Osteocyte (in vitro differentiated cells): ENCODE results near the gene CDH4. TPM values are rescaled to one million over a fixed set of nuclear protein-coding genes. Genes with fewer than 3 reads are reported as not detected.

Experiments
- DNase-seq: peaks from one replicate; pipeline ENCODE4 v3.0.0; 2021; ENCODE audit warnings: mixed read lengths; ENCODE audit not compliant: unreplicated experiment; ENCODE audit errors: extremely low spot score
- H3K27ac Mint-ChIP-seq: one replicate; pipeline ENCODE4 v1.8.0; 2021; ENCODE audit warnings: mild to moderate bottlenecking, mixed read lengths; ENCODE audit not compliant: unreplicated experiment
- H3K27me3 Mint-ChIP-seq: one replicate; pipeline ENCODE4 v1.8.0; 2021; ENCODE audit warnings: mixed read lengths; ENCODE audit not compliant: unreplicated experiment
- H3K36me3 Mint-ChIP-seq: one replicate; pipeline ENCODE4 v1.8.0; 2021; ENCODE audit warnings: mixed read lengths; ENCODE audit not compliant: unreplicated experiment
- H3K4me1 Mint-ChIP-seq: one replicate; pipeline ENCODE4 v1.8.0; 2021; ENCODE audit warnings: mixed read lengths; ENCODE audit not compliant: unreplicated experiment
- H3K4me3 Mint-ChIP-seq: one replicate; pipeline ENCODE4 v1.8.0; 2021; ENCODE audit warnings: mild to moderate bottlenecking, moderate library complexity, mixed read lengths; ENCODE audit not compliant: unreplicated experiment
- H3K9me3 Mint-ChIP-seq: one replicate; pipeline ENCODE4 v1.8.0; 2021; ENCODE audit warnings: mixed read lengths; ENCODE audit not compliant: unreplicated experiment
- CTCF ChIP-seq: fragments of 200-600 bp; sonication (generic); IDR thresholded peaks from 2 replicates; pipeline ENCODE4 v1.5.0; 2021; ENCODE audit warnings: antibody characterized with exemption, mild to moderate bottlenecking, moderate library complexity
- total RNA-seq: library from RNA; stranded (reverse); gene quantifications from 2 replicates; pipeline ENCODE4 v1.2.1, GENCODE V29; 2021

CDH4 gene
- total RNA-seq, 1 donor from 2014 or later = 1.3 TPM

DNA sequence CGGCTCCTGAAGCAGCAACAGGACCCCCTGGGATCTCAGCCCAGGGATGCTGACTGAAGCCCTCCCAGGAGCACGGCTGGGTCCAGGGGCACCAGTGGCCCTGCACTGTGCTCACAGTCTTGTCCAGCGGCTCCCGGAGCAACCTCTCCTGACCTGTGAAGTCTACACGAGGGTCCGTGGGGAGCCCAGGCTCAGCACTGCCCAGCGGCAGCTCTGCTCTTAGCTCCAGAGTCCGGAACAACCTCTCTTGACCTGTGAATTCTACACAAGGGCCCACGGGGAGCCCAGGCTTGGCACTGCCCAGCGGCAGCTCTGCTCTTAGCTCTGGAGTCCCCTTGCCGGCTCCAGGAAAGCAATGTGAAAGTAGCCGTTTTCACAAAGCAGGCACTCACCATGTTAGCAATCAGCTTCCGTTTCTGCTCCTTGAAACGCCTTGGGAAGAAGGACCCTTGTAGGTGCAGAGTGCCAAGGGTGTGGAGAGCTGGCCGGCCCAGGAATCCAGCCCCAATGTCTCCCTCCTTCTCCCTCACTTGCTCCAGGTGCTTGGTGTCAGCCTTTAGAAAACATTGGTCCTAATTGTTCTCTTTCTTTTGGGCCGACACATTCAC lies 310.9 kb downstream of the CDH4 start:
- H3K9me3 Mint-ChIP-seq = no peaks in the 10 kb centered on the region
- no peak for DNase-seq
- no peak overlapping the region for H3K27ac Mint-ChIP-seq
- H3K4me3 Mint-ChIP-seq = no peak overlapping the region
- no peaks in the 10 kb centered on the region for H3K4me1 Mint-ChIP-seq
- no peaks in the 10 kb centered on the region for H3K27me3 Mint-ChIP-seq
- TF ChIP-seq CTCF = no peak
- H3K36me3 Mint-ChIP-seq = no peaks in the 10 kb centered on the region

- Mint-ChIP-seq H3K27me3 (no peaks in the 10 kb centered on the region), H3K4me1 (no peaks in the 10 kb centered on the region), H3K4me3 (no peak overlapping the region), H3K36me3 (no peaks in the 10 kb centered on the region), H3K9me3 (no peaks in the 10 kb centered on the region), H3K27ac (no peak overlapping the region)
- no peak for DNase-seq
- no peak for TF ChIP-seq CTCF
These were observed 312.6 kb downstream of the CDH4 start for GRCh38 chr20:61564628-61565027.

DNA sequence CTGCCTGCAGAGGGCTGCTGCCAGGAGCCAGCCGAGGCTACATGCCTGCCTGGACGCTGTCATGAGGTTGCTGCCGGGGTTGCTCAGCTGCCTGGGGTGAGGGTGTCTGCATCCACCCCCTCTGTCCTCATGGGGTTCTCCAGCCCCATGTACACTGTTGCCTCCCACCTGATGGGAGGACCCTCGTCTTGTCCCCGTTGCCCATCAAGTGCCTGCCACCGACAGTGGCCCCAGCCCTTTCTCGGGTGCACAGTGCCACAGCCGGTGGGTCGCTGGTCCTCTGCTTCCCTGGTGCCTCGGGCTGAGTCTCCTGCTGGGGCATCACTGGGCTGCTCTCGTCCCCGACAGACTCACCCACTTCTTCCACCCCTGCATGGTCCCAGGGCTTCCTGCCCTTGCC lies 313.7 kb downstream of the CDH4 start:
- H3K9me3 Mint-ChIP-seq = no peaks in the 10 kb centered on the region
- H3K27ac Mint-ChIP-seq = no peak overlapping the region
- H3K4me1 Mint-ChIP-seq = no peaks in the 10 kb centered on the region
- no peaks in the 10 kb centered on the region for H3K36me3 Mint-ChIP-seq
- no peaks in the 10 kb centered on the region for H3K27me3 Mint-ChIP-seq
- H3K4me3 Mint-ChIP-seq = no peak overlapping the region
- TF ChIP-seq CTCF = no peak
- DNase-seq = no peak

GRCh38 chr20:61566691-61567090 lies 314.6 kb downstream of the CDH4 start:
- H3K27ac Mint-ChIP-seq = no peak overlapping the region
- H3K4me3 Mint-ChIP-seq = no peak overlapping the region
- H3K27me3 Mint-ChIP-seq = no peaks in the 10 kb centered on the region
- H3K36me3 Mint-ChIP-seq = no peaks in the 10 kb centered on the region
- no peak for DNase-seq
- no peaks in the 10 kb centered on the region for H3K4me1 Mint-ChIP-seq
- TF ChIP-seq CTCF = no peak
- H3K9me3 Mint-ChIP-seq = no peaks in the 10 kb centered on the region

- no peak for DNase-seq
- Mint-ChIP-seq H3K4me3 (no peak overlapping the region), H3K36me3 (no peaks in the 10 kb centered on the region), H3K27me3 (no peaks in the 10 kb centered on the region), H3K27ac (no peak overlapping the region), H3K9me3 (no peaks in the 10 kb centered on the region), H3K4me1 (no peaks in the 10 kb centered on the region)
- TF ChIP-seq CTCF = no peak
These were observed 315.1 kb downstream of the CDH4 start for GRCh38 chr20:61567204-61567603.
